SK-N-SH treated with all-trans-retinoic acid at 6 μM for 48 hours (cell line): ENCODE results near the gene CCDC82.
A peak's percentile ranks its signal among the peaks of the same experiment; 100 is the strongest.

Experiments
- ATAC-seq: fragments of 200-7000 bp; cut with Tn5 transposase; 3 replicates; pipeline ENCODE4 v1.9.1; 2020; ENCODE audit warnings: mild to moderate bottlenecking, moderate library complexity
- ARNTL ChIP-seq: fragments of 450-650 bp; formaldehyde crosslinking; IDR thresholded peaks from 2 replicates; pipeline ENCODE4 v1.5.0; 2020; ENCODE audit warnings: low read depth, mild to moderate bottlenecking, moderate library complexity, borderline replicate concordance
- BACH2 ChIP-seq: fragments of 250-450 bp; sonication (Bioruptor Pico); IDR thresholded peaks from 2 replicates; pipeline ENCODE4 v1.9.0; 2021; ENCODE audit warnings: mild to moderate bottlenecking, borderline replicate concordance
- CSDC2 ChIP-seq: fragments of 250-450 bp; sonication (Bioruptor Pico); IDR thresholded peaks from 2 replicates; pipeline ENCODE4 v1.5.0; 2020; ENCODE audit warnings: mild to moderate bottlenecking, moderate library complexity
- ESRRG ChIP-seq: fragments of 250-450 bp; sonication (Bioruptor Pico); IDR thresholded peaks from 2 replicates; pipeline ENCODE4 v1.6.1; 2021; ENCODE audit warnings: mild to moderate bottlenecking
- GLIS3 ChIP-seq: fragments of 250-450 bp; sonication (Bioruptor Pico); IDR thresholded peaks from 2 replicates; pipeline ENCODE4 v1.5.0; 2020; ENCODE audit warnings: mild to moderate bottlenecking, moderate library complexity
- ISL1 ChIP-seq: fragments of 250-450 bp; sonication (Bioruptor Pico); IDR thresholded peaks from 2 replicates; pipeline ENCODE4 v2.1.2; 2022; ENCODE audit warnings: mild to moderate bottlenecking, moderate library complexity
- OSR1 ChIP-seq: fragments of 250-450 bp; sonication (Bioruptor Pico); IDR thresholded peaks from 2 replicates; pipeline ENCODE4 v1.8.0; 2022; ENCODE audit warnings: moderate library complexity, mild to moderate bottlenecking, inconsistent platforms
- PPARA ChIP-seq: fragments of 250-450 bp; sonication (Bioruptor Pico); IDR thresholded peaks from 2 replicates; pipeline ENCODE4 v1.5.0; 2020; ENCODE audit warnings: mild to moderate bottlenecking, borderline replicate concordance
- RARB ChIP-seq: fragments of 250-450 bp; sonication (Bioruptor Pico); IDR thresholded peaks from 2 replicates; pipeline ENCODE4 v1.8.0; 2021; ENCODE audit warnings: mild to moderate bottlenecking, moderate library complexity
- TCF4 ChIP-seq: fragments of 250-450 bp; sonication (Bioruptor Pico); IDR thresholded peaks from 2 replicates; pipeline ENCODE4 v1.8.0; 2021; ENCODE audit warnings: mild to moderate bottlenecking, moderate library complexity, borderline replicate concordance
- ZC3H10 ChIP-seq: fragments of 250-450 bp; sonication (Bioruptor Pico); IDR thresholded peaks from 2 replicates; pipeline ENCODE4 v1.5.1; 2021; ENCODE audit warnings: mild to moderate bottlenecking, moderate library complexity
- ZFP3 ChIP-seq: fragments of 250-450 bp; sonication (Bioruptor Pico); IDR thresholded peaks from 2 replicates; pipeline ENCODE4 v1.5.0; 2020; ENCODE audit warnings: mild to moderate bottlenecking, moderate library complexity
- ZFP30 ChIP-seq: fragments of 450-650 bp; formaldehyde crosslinking; IDR thresholded peaks from 2 replicates; pipeline ENCODE4 v1.5.0; 2022; ENCODE audit warnings: mild to moderate bottlenecking, moderate library complexity
- ZNF565 ChIP-seq: fragments of 450-650 bp; formaldehyde crosslinking; conservative IDR thresholded peaks from 2 replicates; pipeline ENCODE4 v1.5.0; 2020; ENCODE audit warnings: low read depth, mild to moderate bottlenecking, moderate library complexity
- TF ChIP-seq, protein P1 (sequence below): fragments of 250-450 bp; sonication (Bioruptor Pico); IDR thresholded peaks from 2 replicates; pipeline ENCODE4 v1.8.0; 2020; ENCODE audit warnings: mild to moderate bottlenecking, moderate library complexity, borderline replicate concordance
- TF ChIP-seq, protein P2 (sequence below): fragments of 250-450 bp; sonication (Bioruptor Pico); IDR thresholded peaks from 2 replicates; pipeline ENCODE4 v1.8.0; 2021; ENCODE audit warnings: low read depth, mild to moderate bottlenecking, moderate library complexity, borderline replicate concordance
- TF ChIP-seq, protein P3 (sequence below): fragments of 250-450 bp; sonication (Bioruptor Pico); IDR thresholded peaks from 2 replicates; pipeline ENCODE4 v1.5.1; 2021; ENCODE audit warnings: mild to moderate bottlenecking, moderate library complexity
- TF ChIP-seq, protein P4 (sequence below): fragments of 250-450 bp; sonication (Bioruptor Pico); IDR thresholded peaks from 2 replicates; pipeline ENCODE4 v1.5.1; 2020; ENCODE audit warnings: low read depth, mild to moderate bottlenecking, moderate library complexity

CCDC82 gene

GRCh38 chr11:96339706-96340554 is 49.8 kb downstream of the CCDC82 start:
- no peak for TF ChIP-seq OSR1
- TF ChIP-seq, protein P1, sequence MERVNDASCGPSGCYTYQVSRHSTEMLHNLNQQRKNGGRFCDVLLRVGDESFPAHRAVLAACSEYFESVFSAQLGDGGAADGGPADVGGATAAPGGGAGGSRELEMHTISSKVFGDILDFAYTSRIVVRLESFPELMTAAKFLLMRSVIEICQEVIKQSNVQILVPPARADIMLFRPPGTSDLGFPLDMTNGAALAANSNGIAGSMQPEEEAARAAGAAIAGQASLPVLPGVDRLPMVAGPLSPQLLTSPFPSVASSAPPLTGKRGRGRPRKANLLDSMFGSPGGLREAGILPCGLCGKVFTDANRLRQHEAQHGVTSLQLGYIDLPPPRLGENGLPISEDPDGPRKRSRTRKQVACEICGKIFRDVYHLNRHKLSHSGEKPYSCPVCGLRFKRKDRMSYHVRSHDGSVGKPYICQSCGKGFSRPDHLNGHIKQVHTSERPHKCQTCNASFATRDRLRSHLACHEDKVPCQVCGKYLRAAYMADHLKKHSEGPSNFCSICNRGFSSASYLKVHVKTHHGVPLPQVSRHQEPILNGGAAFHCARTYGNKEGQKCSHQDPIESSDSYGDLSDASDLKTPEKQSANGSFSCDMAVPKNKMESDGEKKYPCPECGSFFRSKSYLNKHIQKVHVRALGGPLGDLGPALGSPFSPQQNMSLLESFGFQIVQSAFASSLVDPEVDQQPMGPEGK (CRISPR knock-in tag), result no peak
- no peak for TF ChIP-seq TCF4 (CRISPR knock-in tag)
- no peak for TF ChIP-seq PPARA (CRISPR knock-in tag)
- no peak for ATAC-seq

DNA sequence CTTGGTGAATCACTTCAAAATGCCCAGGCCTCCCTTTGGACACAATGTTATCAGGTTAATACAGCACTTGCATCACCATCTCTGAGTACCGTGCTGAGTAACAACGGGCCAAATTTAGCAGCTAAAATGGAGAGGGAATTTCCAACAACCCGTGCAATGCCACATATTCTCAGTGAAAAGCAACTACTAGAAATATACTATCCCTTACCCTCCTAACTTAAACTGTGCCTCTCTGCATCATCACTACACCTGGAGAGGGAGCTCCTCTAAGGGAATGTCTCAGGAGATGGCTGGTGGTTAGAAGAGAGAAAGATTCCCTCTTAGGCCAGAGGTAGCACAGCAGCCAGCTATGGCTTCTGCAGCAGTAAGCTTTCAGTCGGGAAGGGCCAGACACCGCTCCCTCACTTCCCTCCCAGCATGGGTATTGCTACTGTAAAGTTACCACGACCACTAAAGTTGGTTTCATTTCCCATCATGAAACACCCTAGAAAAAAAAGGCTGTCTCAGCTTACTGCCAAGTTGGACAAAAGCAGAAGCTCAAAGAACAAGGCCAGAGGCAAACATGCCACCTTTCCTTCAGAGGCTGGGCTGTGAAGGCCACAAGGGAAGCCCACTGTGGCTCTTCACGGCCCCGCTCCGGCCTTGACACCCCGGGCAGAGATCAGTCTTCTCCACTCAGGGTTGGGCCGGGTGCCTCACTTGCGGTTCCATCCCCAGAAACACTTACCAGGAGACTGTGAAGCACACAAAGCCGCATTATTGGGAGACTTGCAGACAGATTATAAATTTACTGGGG is 50.6 kb downstream of the CCDC82 start:
- ATAC-seq, result peak; percentile 19
- TF ChIP-seq ISL1 (CRISPR knock-in tag) (peak; percentile 36; the same call in 1 of the 2 replicates), ZFP3 (CRISPR knock-in tag) (0 out of 2 replicates have a peak, but pooled peaks have one; percentile 42), ARNTL (CRISPR knock-in tag) (no peak), ESRRG (CRISPR knock-in tag) (no peak), PPARA (CRISPR knock-in tag) (no peak), BACH2 (no peak), ZC3H10 (CRISPR knock-in tag) (no peak), ZFP30 (CRISPR knock-in tag) (no peak), CSDC2 (CRISPR knock-in tag) (no peak)
- TF ChIP-seq, protein P2, sequence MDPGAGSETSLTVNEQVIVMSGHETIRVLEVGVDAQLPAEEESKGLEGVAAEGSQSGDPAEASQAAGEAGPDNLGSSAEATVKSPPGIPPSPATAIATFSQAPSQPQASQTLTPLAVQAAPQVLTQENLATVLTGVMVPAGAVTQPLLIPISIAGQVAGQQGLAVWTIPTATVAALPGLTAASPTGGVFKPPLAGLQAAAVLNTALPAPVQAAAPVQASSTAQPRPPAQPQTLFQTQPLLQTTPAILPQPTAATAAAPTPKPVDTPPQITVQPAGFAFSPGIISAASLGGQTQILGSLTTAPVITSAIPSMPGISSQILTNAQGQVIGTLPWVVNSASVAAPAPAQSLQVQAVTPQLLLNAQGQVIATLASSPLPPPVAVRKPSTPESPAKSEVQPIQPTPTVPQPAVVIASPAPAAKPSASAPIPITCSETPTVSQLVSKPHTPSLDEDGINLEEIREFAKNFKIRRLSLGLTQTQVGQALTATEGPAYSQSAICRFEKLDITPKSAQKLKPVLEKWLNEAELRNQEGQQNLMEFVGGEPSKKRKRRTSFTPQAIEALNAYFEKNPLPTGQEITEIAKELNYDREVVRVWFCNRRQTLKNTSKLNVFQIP (CRISPR knock-in tag), result no peak
- TF ChIP-seq, protein P3, sequence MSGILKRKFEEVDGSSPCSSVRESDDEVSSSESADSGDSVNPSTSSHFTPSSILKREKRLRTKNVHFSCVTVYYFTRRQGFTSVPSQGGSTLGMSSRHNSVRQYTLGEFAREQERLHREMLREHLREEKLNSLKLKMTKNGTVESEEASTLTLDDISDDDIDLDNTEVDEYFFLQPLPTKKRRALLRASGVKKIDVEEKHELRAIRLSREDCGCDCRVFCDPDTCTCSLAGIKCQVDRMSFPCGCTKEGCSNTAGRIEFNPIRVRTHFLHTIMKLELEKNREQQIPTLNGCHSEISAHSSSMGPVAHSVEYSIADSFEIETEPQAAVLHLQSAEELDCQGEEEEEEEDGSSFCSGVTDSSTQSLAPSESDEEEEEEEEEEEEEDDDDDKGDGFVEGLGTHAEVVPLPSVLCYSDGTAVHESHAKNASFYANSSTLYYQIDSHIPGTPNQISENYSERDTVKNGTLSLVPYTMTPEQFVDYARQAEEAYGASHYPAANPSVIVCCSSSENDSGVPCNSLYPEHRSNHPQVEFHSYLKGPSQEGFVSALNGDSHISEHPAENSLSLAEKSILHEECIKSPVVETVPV (CRISPR knock-in tag), result no peak
- TF ChIP-seq, protein P1 (CRISPR knock-in tag), result no peak

- no peak for TF ChIP-seq RARB (CRISPR knock-in tag)
- no peak for TF ChIP-seq ISL1 (CRISPR knock-in tag)
- no peak for TF ChIP-seq GLIS3 (CRISPR knock-in tag)
- TF ChIP-seq, protein P4, sequence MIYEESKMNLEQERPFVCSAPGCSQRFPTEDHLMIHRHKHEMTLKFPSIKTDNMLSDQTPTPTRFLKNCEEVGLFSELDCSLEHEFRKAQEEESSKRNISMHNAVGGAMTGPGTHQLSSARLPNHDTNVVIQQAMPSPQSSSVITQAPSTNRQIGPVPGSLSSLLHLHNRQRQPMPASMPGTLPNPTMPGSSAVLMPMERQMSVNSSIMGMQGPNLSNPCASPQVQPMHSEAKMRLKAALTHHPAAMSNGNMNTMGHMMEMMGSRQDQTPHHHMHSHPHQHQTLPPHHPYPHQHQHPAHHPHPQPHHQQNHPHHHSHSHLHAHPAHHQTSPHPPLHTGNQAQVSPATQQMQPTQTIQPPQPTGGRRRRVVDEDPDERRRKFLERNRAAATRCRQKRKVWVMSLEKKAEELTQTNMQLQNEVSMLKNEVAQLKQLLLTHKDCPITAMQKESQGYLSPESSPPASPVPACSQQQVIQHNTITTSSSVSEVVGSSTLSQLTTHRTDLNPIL (CRISPR knock-in tag), result no peak
- TF ChIP-seq ZNF565, result no peak
- TF ChIP-seq, protein P1 (CRISPR knock-in tag), result no peak
- ATAC-seq, result no peak
Observed at GRCh38 chr11:96337541-96338431, 51.9 kb downstream of the CCDC82 start.
